ENCODE results near the gene TTBK1.
A peak's percentile ranks its signal among the peaks of the same experiment; 100 is the strongest.

The TTBK1 gene

GRCh38 chr6:43318011-43318410 is 74.7 kb downstream of the TTBK1 start:
- H3K27me3 ChIP-seq, result no peaks in the 10 kb centered on the region
- no peak for DNase-seq
- H3K4me1 ChIP-seq, result no peaks in the 10 kb centered on the region
- H3K9me3 ChIP-seq, result no peaks in the 10 kb centered on the region
- TF ChIP-seq CTCF (IDR thresholded peaks at IDR 0.05; ENCODE audit: low read depth, low read length), result no peak
- no peaks in the 10 kb centered on the region for H3K36me3 ChIP-seq
- H3K4me3 ChIP-seq (ENCODE audit: low read depth, low read length), result no peak overlapping the region

- H3K9me3 ChIP-seq, result no peaks in the 10 kb centered on the region
Measured at GRCh38 chr6:43325876-43326275, 82.6 kb downstream of the TTBK1 start.

GRCh38 chr6:43328528-43328927 is 85.2 kb downstream of the TTBK1 start:
- no peak for TF ChIP-seq CTCF (IDR thresholded peaks at IDR 0.05; ENCODE audit: low read depth, low read length)
- Histone ChIP-seq H3K27me3 (no peaks in the 10 kb centered on the region), H3K36me3 (no peaks in the 10 kb centered on the region), H3K4me3 (ENCODE audit: low read depth, low read length) (no peak overlapping the region), H3K4me1 (no peaks in the 10 kb centered on the region), H3K9me3 (no peaks in the 10 kb centered on the region)
- no peak for DNase-seq

More at GRCh38 chr6:43325876-43326275, 82.6 kb downstream of the TTBK1 start:
- no peak for TF ChIP-seq CTCF (IDR thresholded peaks at IDR 0.05; ENCODE audit: low read depth, low read length)
- DNase-seq, result no peak
- Histone ChIP-seq H3K36me3 (no peaks in the 10 kb centered on the region), H3K4me1 (no peaks in the 10 kb centered on the region), H3K4me3 (ENCODE audit: low read depth, low read length) (no peak overlapping the region), H3K27me3 (no peaks in the 10 kb centered on the region)

GRCh38 chr6:43331470-43331869 is 88.2 kb downstream of the TTBK1 start:
- H3K27me3 ChIP-seq, result no peaks in the 10 kb centered on the region
- TF ChIP-seq CTCF (IDR thresholded peaks at IDR 0.05; ENCODE audit: low read depth, low read length), result no peak
- no peaks in the 10 kb centered on the region for H3K4me1 ChIP-seq
- no peaks in the 10 kb centered on the region for H3K9me3 ChIP-seq
- no peak for DNase-seq
- H3K36me3 ChIP-seq, result no peaks in the 10 kb centered on the region
- H3K4me3 ChIP-seq (ENCODE audit: low read depth, low read length), result no peak overlapping the region

GRCh38 chr6:43331891-43332290 is 88.6 kb downstream of the TTBK1 start:
- Histone ChIP-seq H3K4me1 (no peaks in the 10 kb centered on the region), H3K4me3 (ENCODE audit: low read depth, low read length) (no peak overlapping the region), H3K36me3 (no peaks in the 10 kb centered on the region), H3K9me3 (no peaks in the 10 kb centered on the region), H3K27me3 (no peaks in the 10 kb centered on the region)
- TF ChIP-seq CTCF (IDR thresholded peaks at IDR 0.05; ENCODE audit: low read depth, low read length), result no peak
- DNase-seq, result no peak

- Histone ChIP-seq H3K27me3 (no peaks in the 10 kb centered on the region), H3K4me1 (no peaks in the 10 kb centered on the region), H3K9me3 (no peaks in the 10 kb centered on the region), H3K4me3 (ENCODE audit: low read depth, low read length) (no peak overlapping the region), H3K36me3 (peaks cover 12% of the 10 kb centered on the region)
- TF ChIP-seq CTCF (IDR thresholded peaks at IDR 0.05; ENCODE audit: low read depth, low read length), result peak; percentile 62
- no peak for DNase-seq
Measured at GRCh38 chr6:43334466-43335095, 91.3 kb downstream of the TTBK1 start.

Measured in BE2C (cell line).